H1 (cell line): Measurements from ENCODE around the gene TMBIM1. TPM values are rescaled to one million over a fixed set of nuclear protein-coding genes. Genes with fewer than 3 reads are reported as not detected.
"Not testable (repeated sequence)": the region's sequence is repeated elsewhere in the genome, so short reads cannot be mapped to it uniquely, and the experiment has no call there.

Source experiments
- CTCF ChIA-PET: fragments of 300-600 bp; sonication (Branson Sonifier 250); formaldehyde crosslinking; loops from one replicate; lab custom pipeline; 2021; ENCODE audit not compliant: partially characterized antibody; lab: Charles Lee
- POLR2A ChIA-PET: fragments of 300-600 bp; sonication (Branson Sonifier 250); formaldehyde crosslinking; loops from one replicate; lab custom pipeline; 2021; ENCODE audit warnings: inconsistent platforms; ENCODE audit not compliant: partially characterized antibody; lab: Charles Lee
- DNase-seq, 2 experiments: peaks; one replicate each; pipeline versions ENCODE4 v3.0.0 to v3.0.0-alpha.2; 2010 to 2022; ENCODE audit warnings: low spot score in 2 of 2, low read depth in 1 of 2, mixed read lengths in 1 of 2
- FAIRE-seq: peaks from 2 replicates; lab custom pipeline; 2011; peaks lifted over from hg19 to GRCh38; lab: Jason Lieb, UNC
- H2AFZ ChIP-seq: 2 replicates; pipeline ENCODE4 v1.8.1; 2012; ENCODE audit warnings: low read length, inconsistent platforms
- H2AK5ac ChIP-seq: 2 replicates; pipeline ENCODE4 v1.6.1; 2013; ENCODE audit warnings: low read depth, low read length
- H2BK120ac ChIP-seq: replicated peaks from 2 replicates; pipeline ENCODE3; 2013; ENCODE audit warnings: low read depth, low read length, inconsistent platforms
- H2BK12ac ChIP-seq: 2 replicates; pipeline ENCODE4 v1.6.1; 2013; ENCODE audit warnings: low read depth, low read length
- H2BK15ac ChIP-seq: 2 replicates; pipeline ENCODE4 v1.6.1; 2013; ENCODE audit warnings: low read length
- H2BK20ac ChIP-seq: 2 replicates; pipeline ENCODE4 v1.6.1; 2013; ENCODE audit warnings: low read length
- H2BK5ac ChIP-seq: 2 replicates; pipeline ENCODE4 v1.6.1; 2013; ENCODE audit warnings: low read depth, low read length
- H3K14ac ChIP-seq: 2 replicates; pipeline ENCODE4 v1.6.1; 2013; ENCODE audit warnings: inconsistent platforms; ENCODE audit not compliant: insufficient read length
- H3K18ac ChIP-seq: 2 replicates; pipeline ENCODE4 v1.6.1; 2013; ENCODE audit warnings: low read length; ENCODE audit errors: extremely low read depth
- H3K23ac ChIP-seq: 2 replicates; pipeline ENCODE4 v1.6.1; 2013; ENCODE audit warnings: inconsistent platforms; ENCODE audit not compliant: insufficient read length
- H3K23me2 ChIP-seq: 2 replicates; pipeline ENCODE4 v1.6.1; 2013; ENCODE audit warnings: low read depth, low read length
- H3K27ac ChIP-seq: 2 replicates; pipeline ENCODE4 v1.6.1; 2011; ENCODE audit warnings: low read depth, low read length, inconsistent platforms
- H3K27me3 ChIP-seq, 4 experiments: replicated peaks in 1 of 4; 1 replicate in 1 of 4; 2 replicates in 3 of 4; pipeline versions ENCODE4 v1.6.1 to v1.8.1; 2011 to 2013; ENCODE audit warnings: low read length in 3 of 4, mild to moderate bottlenecking in 3 of 4, inconsistent platforms in 2 of 4, mixed read lengths in 2 of 4, moderate library complexity in 1 of 4; ENCODE audit not compliant: control insufficient read depth in 3 of 4, insufficient read depth in 3 of 4; ENCODE audit errors: extremely low read depth in 1 of 4
- H3K36me3 ChIP-seq, 4 experiments: 2 replicates each; pipeline versions ENCODE4 v1.6.1 to v1.8.1; 2011 to 2013; ENCODE audit warnings: mild to moderate bottlenecking in 4 of 4, low read length in 3 of 4, moderate library complexity in 2 of 4, control low read depth in 1 of 4, inconsistent platforms in 1 of 4; ENCODE audit not compliant: insufficient read depth in 4 of 4, control insufficient read depth in 2 of 4
- H3K4ac ChIP-seq: replicated peaks from 2 replicates; pipeline ENCODE3; 2013; ENCODE audit warnings: low read length, low read depth, mixed read lengths, inconsistent platforms; ENCODE audit not compliant: insufficient read length
- H3K4me1 ChIP-seq, 4 experiments: replicated peaks in 1 of 4; 1 replicate in 1 of 4; 2 replicates in 3 of 4; pipeline versions ENCODE4 v1.6.1 to v1.8.1; 2011 to 2013; ENCODE audit warnings: low read length in 3 of 4, inconsistent platforms in 2 of 4, mixed read lengths in 1 of 4; ENCODE audit not compliant: insufficient read depth in 4 of 4, control insufficient read depth in 3 of 4
- H3K4me2 ChIP-seq, 2 experiments: 2 replicates each; pipeline versions ENCODE4 v1.6.1 to v1.8.1; 2011 to 2013; ENCODE audit warnings: low read depth in 2 of 2, low read length in 2 of 2, control low read depth in 1 of 2, inconsistent platforms in 1 of 2, mild to moderate bottlenecking in 1 of 2; ENCODE audit not compliant: insufficient read depth in 1 of 2
- H3K4me3 ChIP-seq, 4 experiments: fragments of 200-600, 300-600 bp in 1 of 4; sonication (generic), shearing (Covaris generic), sonication (Bioruptor Twin) in 1 of 4; 2 replicates each; pipeline versions ENCODE4 v1.5.1 to v1.8.1; 2011 to 2016; ENCODE audit warnings: low read length in 4 of 4, low read depth in 3 of 4, control low read depth in 2 of 4, inconsistent platforms in 2 of 4, mild to moderate bottlenecking in 2 of 4, mixed read lengths in 1 of 4, moderate library complexity in 1 of 4; ENCODE audit not compliant: insufficient read depth in 2 of 4; ENCODE audit errors: extremely low read depth in 1 of 4
- H3K56ac ChIP-seq: replicated peaks from 2 replicates; pipeline ENCODE3; 2013; ENCODE audit warnings: low read depth, mild to moderate bottlenecking, mixed read lengths, low read length, inconsistent platforms; ENCODE audit not compliant: insufficient read length
- H3K79me1 ChIP-seq: 2 replicates; pipeline ENCODE4 v1.6.1; 2013; ENCODE audit warnings: low read depth, low read length, control low read depth
- H3K79me2 ChIP-seq, 2 experiments: 2 replicates each; pipeline versions ENCODE4 v1.6.1 to v1.8.1; 2012 to 2013; ENCODE audit warnings: low read length in 2 of 2, mild to moderate bottlenecking in 2 of 2, inconsistent platforms in 1 of 2; ENCODE audit not compliant: insufficient read depth in 2 of 2, control insufficient read depth in 1 of 2
- H3K9ac ChIP-seq, 4 experiments: replicated peaks in 1 of 4; 1 replicate in 1 of 4; 2 replicates in 3 of 4; pipeline versions ENCODE4 v1.6.1 to v1.8.1; 2011 to 2013; ENCODE audit warnings: low read depth in 3 of 4, low read length in 3 of 4, control low read depth in 2 of 4, mild to moderate bottlenecking in 2 of 4, moderate library complexity in 2 of 4, inconsistent platforms in 1 of 4; ENCODE audit errors: extremely low read depth in 1 of 4
- H3K9me3 ChIP-seq, 2 experiments: 2 replicates each; pipeline versions ENCODE4 v1.6.1 to v1.8.1; 2012 to 2013; ENCODE audit warnings: mild to moderate bottlenecking in 2 of 2, moderate library complexity in 2 of 2, control low read depth in 1 of 2, inconsistent platforms in 1 of 2, low read depth in 1 of 2, low read length in 1 of 2, mixed read lengths in 1 of 2; ENCODE audit not compliant: insufficient read depth in 2 of 2
- H4K20me1 ChIP-seq, 2 experiments: replicated peaks in 1 of 2; 2 replicates each; pipeline versions ENCODE3 to v1.8.1; 2011 to 2013; ENCODE audit warnings: inconsistent platforms in 2 of 2, low read length in 2 of 2, mild to moderate bottlenecking in 1 of 2; ENCODE audit not compliant: insufficient read depth in 2 of 2, control insufficient read depth in 1 of 2
- H4K5ac ChIP-seq: 2 replicates; pipeline ENCODE4 v1.6.1; 2013; ENCODE audit warnings: low read length, low read depth, mixed read lengths, inconsistent platforms; ENCODE audit not compliant: insufficient read length
- H4K8ac ChIP-seq: 2 replicates; pipeline ENCODE4 v1.8.0; 2013; ENCODE audit warnings: mild to moderate bottlenecking, moderate library complexity, low read length, inconsistent platforms; ENCODE audit not compliant: insufficient read depth; ENCODE audit errors: extremely low read depth
- H4K91ac ChIP-seq: replicated peaks from 2 replicates; pipeline ENCODE3; 2013; ENCODE audit warnings: low read length, mixed read lengths, inconsistent platforms; ENCODE audit not compliant: insufficient read length
- whole genome bisulfite sequencing, 2 experiments: shearing (Covaris generic) in 1 of 2; methylation state at CpG; one replicate each; pipeline versions ENCODE4 v1.1.6 to v1.1.7; 2013 to 2015; ENCODE audit warnings: low lambda C conversion rate in 2 of 2, mixed read lengths in 2 of 2, inconsistent platforms in 1 of 2, low coverage in 1 of 2, missing lambda C conversion rate in 1 of 2; ENCODE audit not compliant: insufficient replicate concordance in 2 of 2, insufficient coverage in 1 of 2, insufficient read length in 1 of 2; ENCODE audit errors: extremely low coverage in 1 of 2, missing lambda C conversion rate in 1 of 2; 5-methylcytosine and 5-hydroxymethylcytosine counted together
- polyA plus RNA-seq, 7 experiments: library from polyadenylated mRNA; depleted of rRNA in 3 of 7; stranded (reverse) in 5 of 7; unstranded in 2 of 7; fragments of >200 nt in 5 of 7; fragments of 200-250 nt in 2 of 7; gene quantifications; 1 replicate in 5 of 7; 2 replicates in 1 of 7; 4 replicates in 1 of 7; pipeline versions ENCODE4 v1.2.1 to v1.2.3, GENCODE V29; 2011 to 2013; ENCODE audit warnings: missing spikeins in 2 of 7, mixed read lengths in 2 of 7
- total RNA-seq: library from RNA; stranded (reverse); fragmentation: NEBNext Ultra II Directional; extraction: Animal tissue kit (Norgen Biotek cat#: 25700); gene quantifications from 2 replicates; pipeline ENCODE4 v1.2.1, GENCODE V29; 2021

TMBIM1 gene
- total and polyA plus RNA-seq, 2 of the 8 experiments (the other 6 are each of a cell fraction or from before 2014, with no cell fraction given), result 22.1 to 36.8 TPM

DNA sequence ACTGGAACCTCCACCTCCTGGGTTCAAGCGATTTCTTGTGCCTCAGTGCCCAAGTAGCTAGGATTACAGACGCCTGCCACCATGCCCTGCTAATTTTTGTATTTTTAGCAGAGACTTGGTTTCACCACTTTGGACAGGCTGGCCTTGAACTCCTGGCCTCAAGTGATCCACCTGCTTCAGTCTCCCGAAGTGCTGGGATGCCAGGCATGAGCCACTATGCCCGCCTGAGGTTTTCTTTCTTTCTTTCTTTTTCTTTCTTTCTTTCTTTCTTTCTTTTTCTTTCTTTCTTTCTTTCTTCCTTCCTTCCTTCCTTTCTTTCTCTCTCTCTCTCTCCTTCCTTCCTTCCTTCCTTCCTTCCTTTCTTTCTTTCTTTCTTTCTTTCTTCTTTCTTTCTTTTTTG lies 22.5 kb upstream of the TMBIM1 start:
- H3K79me1 ChIP-seq, H3K9ac ChIP-seq, H3K9me3 ChIP-seq, H3K14ac ChIP-seq, H2BK20ac ChIP-seq, H2AK5ac ChIP-seq, H4K20me1 ChIP-seq, H3K36me3 ChIP-seq, H4K5ac ChIP-seq, H3K27me3 ChIP-seq, H2AFZ ChIP-seq, H2BK120ac ChIP-seq, DNase-seq, H3K18ac ChIP-seq, H2BK15ac ChIP-seq, H3K4ac ChIP-seq, H3K56ac ChIP-seq, H2BK5ac ChIP-seq, H4K91ac ChIP-seq, H3K79me2 ChIP-seq, H3K4me1 ChIP-seq, H3K27ac ChIP-seq, H2BK12ac ChIP-seq, H3K23me2 ChIP-seq, H3K4me2 ChIP-seq, H4K8ac ChIP-seq, H3K23ac ChIP-seq, H3K4me3 ChIP-seq, FAIRE-seq, POLR2A ChIA-PET: not testable (repeated sequence)
- WGBS, 2 experiments, result 82% methylated on average over 4 of the region's 4 CpGs; no CpG with 5 or more reads in 1 of the 2 experiments
- CTCF ChIA-PET, result interaction anchor here (0.7 to 4.0 kb wide), 2 partner anchors 13 to 747 kb away, joined by 4 to 21 read pairs; no protein-coding TSS in a partner anchor
